Esophagus muscularis mucosa (tissue), 2 donors: ENCODE data around the gene NRXN2.

ENCODE experiments used
- POLR2A ChIP-seq: fragments of 450-650 bp; IDR thresholded peaks from one replicate; pipeline ENCODE4 v1.6.1; 2017; ENCODE audit warnings: antibody characterized with exemption, moderate library complexity, mild to moderate bottlenecking, low read depth
- POLR2AphosphoS5 ChIP-seq, 2 donors: sonication (generic); formaldehyde crosslinking; IDR thresholded peaks; one replicate each; pipeline ENCODE4 v1.6.1; 2017; ENCODE audit warnings: antibody characterized with exemption in 2 of 2

DNA sequence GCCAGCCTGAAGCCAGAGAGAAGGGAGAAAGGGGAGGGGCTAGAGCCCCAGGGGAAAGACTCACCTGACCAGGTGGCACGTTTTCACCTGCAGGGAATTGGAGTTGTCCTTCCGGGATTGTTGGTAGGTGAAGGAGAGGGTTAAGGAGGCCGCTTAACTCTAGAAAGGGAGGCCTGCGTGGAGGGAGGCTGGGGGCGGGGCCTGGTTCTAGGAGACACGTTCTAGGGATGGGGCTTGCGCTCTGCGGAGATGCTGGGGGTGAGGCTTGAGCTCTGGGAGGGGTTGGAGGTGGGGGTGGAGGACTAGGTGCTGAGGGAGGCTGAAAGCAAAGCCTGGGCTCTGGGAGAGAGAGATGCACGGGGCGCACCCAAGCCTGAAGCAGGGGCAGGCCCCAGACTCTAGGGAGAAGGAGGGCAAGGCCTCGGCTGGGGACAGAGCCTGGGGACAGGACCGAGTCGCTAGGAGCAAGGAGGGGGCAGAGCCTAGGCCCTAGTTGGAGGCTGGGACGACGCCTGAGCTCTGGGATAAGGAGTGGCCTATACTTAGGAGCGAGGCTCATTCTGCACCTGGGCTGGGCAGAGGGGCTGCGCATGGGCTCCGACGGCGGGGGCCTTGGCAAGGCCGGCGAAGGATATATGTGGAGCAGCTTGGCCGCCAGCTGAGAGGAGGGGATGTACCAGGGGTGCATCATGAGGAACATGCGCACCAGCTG lies 18.5 kb upstream of the NRXN2 start:
- TF ChIP-seq POLR2AphosphoS5 (IDR thresholded peaks at IDR 0.05) (no peak), POLR2A (no peak)
